Measurements from ENCODE around the gene CDHR5.
"Not testable (repeated sequence)": the region's sequence is repeated elsewhere in the genome, so short reads cannot be mapped to it uniquely, and the experiment has no call there.

The CDHR5 gene

GRCh38 chr11:586376-587316 is 38.1 kb downstream of the CDHR5 start:
- no peak for DNase-seq (ENCODE audit: low read depth)

GRCh38 chr11:584287-584686 is 40.5 kb downstream of the CDHR5 start:
- no peak for DNase-seq (ENCODE audit: low read depth)

- no peak for DNase-seq (ENCODE audit: low read depth)
These were observed 43.0 kb downstream of the CDHR5 start for GRCh38 chr11:581752-582151.

- DNase-seq (ENCODE audit: low read depth): no peak
These were observed 43.4 kb downstream of the CDHR5 start for GRCh38 chr11:581342-581741.

- DNase-seq (ENCODE audit: low read depth): no peak
These were observed 44.7 kb downstream of the CDHR5 start for GRCh38 chr11:579830-580601.

- no peak for DNase-seq (ENCODE audit: low read depth)
These were observed 46.3 kb downstream of the CDHR5 start for GRCh38 chr11:578276-579035.

GRCh38 chr11:577611-577894 is 47.2 kb downstream of the CDHR5 start:
- DNase-seq (ENCODE audit: low read depth): no peak

- DNase-seq (ENCODE audit: low read depth): no peak
These were observed 47.7 kb downstream of the CDHR5 start for GRCh38 chr11:576811-577610.

GRCh38 chr11:575996-576768 is 48.6 kb downstream of the CDHR5 start, which contains the start of gene PHRF1:
Gene PHRF1, plus strand, starts transcription at chr11:576470. Its CDS starts 5,043 bp downstream, at chr11:581513.
- peak; percentile 59 for DNase-seq (ENCODE audit: low read depth)

- DNase-seq (ENCODE audit: low read depth): no peak
These were observed 49.3 kb downstream of the CDHR5 start for GRCh38 chr11:575313-575995.

- no peak for DNase-seq (ENCODE audit: low read depth)
These were observed 50.0 kb downstream of the CDHR5 start for GRCh38 chr11:574632-575312.

GRCh38 chr11:574031-574570 is 50.7 kb downstream of the CDHR5 start:
- not testable (repeated sequence) for DNase-seq (ENCODE audit: low read depth)

- no peak for DNase-seq (ENCODE audit: low read depth)
These were observed 51.5 kb downstream of the CDHR5 start for GRCh38 chr11:573146-573759.

GRCh38 chr11:571802-572185 is 53.0 kb downstream of the CDHR5 start:
- DNase-seq (ENCODE audit: low read depth): no peak

- DNase-seq (ENCODE audit: low read depth): no peak
These were observed 55.4 kb downstream of the CDHR5 start for GRCh38 chr11:569158-569885.

- DNase-seq (ENCODE audit: low read depth): peak; percentile 71
These were observed 56.2 kb downstream of the CDHR5 start for GRCh38 chr11:568306-569157.

- no peak for DNase-seq (ENCODE audit: low read depth)
These were observed 57.0 kb downstream of the CDHR5 start for GRCh38 chr11:567629-568292.

Measured in CMK (cell line).